Measurements from ENCODE around the gene PRODH2. TPM values are rescaled to one million over a fixed set of nuclear protein-coding genes. Genes with fewer than 3 reads are reported as not detected.

Gene PRODH2
- polyA plus RNA-seq, 1 of the 3 experiments (the other 2 are of a cell fraction) = not detected

DNA sequence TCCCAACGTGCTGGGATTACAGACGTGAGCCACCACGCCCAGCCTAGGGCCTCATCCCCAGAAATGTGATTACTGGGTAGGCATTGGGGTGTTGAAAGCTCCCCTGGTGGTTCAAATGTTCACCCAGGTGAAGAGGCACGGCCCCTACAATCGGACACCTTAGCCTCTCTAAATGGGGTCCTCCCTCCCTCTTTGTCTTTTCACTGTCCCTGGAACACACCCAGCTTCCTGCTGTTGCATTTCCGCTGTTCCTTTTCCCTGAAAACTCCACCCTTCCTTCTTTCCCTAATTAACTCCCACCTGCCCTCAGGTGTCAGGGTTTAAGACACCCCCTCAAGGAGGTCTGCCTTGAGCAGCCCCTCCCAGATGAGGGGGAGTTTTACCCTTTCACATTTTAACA lies 3.6 kb upstream of the PRODH2 start:
- Histone ChIP-seq H3K4me1 (ENCODE audit: control insufficient read depth in 1 of 2, insufficient read depth in 2 of 2, low read depth in 1 of 2, low read length in 1 of 2) (no peaks in the 10 kb centered on the region), H3K9me3 (no peaks in the 10 kb centered on the region), H3K27ac (ENCODE audit: low read depth in 2 of 2, low read length in 1 of 2) (no peak overlapping the region), H2AFZ (ENCODE audit: low read depth) (no peak overlapping the region), H3K4me3 (ENCODE audit: low read depth in 2 of 2, low read length in 1 of 2) (no peak overlapping the region), H3F3A (replicated peaks; ENCODE audit: insufficient read depth) (peaks cover 4% of the 10 kb centered on the region), H3K27me3 (ENCODE audit: insufficient read depth) (peaks cover 10% of the 10 kb centered on the region; the same call in 1 of the 2 replicates), H3K79me2 (ENCODE audit: insufficient read depth) (no peaks in the 10 kb centered on the region), H3K9ac (no peak overlapping the region), H3K9me2 (no peaks in the 10 kb centered on the region), H3K36me3 (replicated peaks in 1 of 2; ENCODE audit: control insufficient read depth in 1 of 2, insufficient read depth in 2 of 2, low read length in 1 of 2) (no peaks in the 10 kb centered on the region), H4K20me1 (ENCODE audit: insufficient read depth) (no peaks in the 10 kb centered on the region), H3K4me2 (no peak overlapping the region)
- CTCF ChIA-PET = interaction anchor here (1.1 to 1.8 kb wide), 2 partner anchors 8 to 10 kb away, joined by 3 to 7 read pairs; no protein-coding TSS in a partner anchor
- no peak for DNase-seq
- WGBS (ENCODE audit: low lambda C conversion rate) = 26% methylated on average over 6 of the region's 6 CpGs
- TF ChIP-seq RAD21 (IDR thresholded peaks at IDR 0.05; ENCODE audit: low read length) = no peak
- no peak for TF ChIP-seq IRF3 (IDR thresholded peaks at IDR 0.05; ENCODE audit: low read depth, low read length)
- TF ChIP-seq JUND (IDR thresholded peaks at IDR 0.05) = no peak
- no peak for TF ChIP-seq GABPA (IDR thresholded peaks at IDR 0.05; ENCODE audit: low read depth)
- no peak for TF ChIP-seq GATA2 (CRISPR knock-in tag; IDR thresholded peaks at IDR 0.05)
- no peak for TF ChIP-seq EZH2phosphoT487 (IDR thresholded peaks at IDR 0.05; ENCODE audit: borderline replicate concordance, low read depth)
- no peak for TF ChIP-seq RXRA (IDR thresholded peaks at IDR 0.05; ENCODE audit: borderline replicate concordance, low read depth)
- TF ChIP-seq, protein P1, sequence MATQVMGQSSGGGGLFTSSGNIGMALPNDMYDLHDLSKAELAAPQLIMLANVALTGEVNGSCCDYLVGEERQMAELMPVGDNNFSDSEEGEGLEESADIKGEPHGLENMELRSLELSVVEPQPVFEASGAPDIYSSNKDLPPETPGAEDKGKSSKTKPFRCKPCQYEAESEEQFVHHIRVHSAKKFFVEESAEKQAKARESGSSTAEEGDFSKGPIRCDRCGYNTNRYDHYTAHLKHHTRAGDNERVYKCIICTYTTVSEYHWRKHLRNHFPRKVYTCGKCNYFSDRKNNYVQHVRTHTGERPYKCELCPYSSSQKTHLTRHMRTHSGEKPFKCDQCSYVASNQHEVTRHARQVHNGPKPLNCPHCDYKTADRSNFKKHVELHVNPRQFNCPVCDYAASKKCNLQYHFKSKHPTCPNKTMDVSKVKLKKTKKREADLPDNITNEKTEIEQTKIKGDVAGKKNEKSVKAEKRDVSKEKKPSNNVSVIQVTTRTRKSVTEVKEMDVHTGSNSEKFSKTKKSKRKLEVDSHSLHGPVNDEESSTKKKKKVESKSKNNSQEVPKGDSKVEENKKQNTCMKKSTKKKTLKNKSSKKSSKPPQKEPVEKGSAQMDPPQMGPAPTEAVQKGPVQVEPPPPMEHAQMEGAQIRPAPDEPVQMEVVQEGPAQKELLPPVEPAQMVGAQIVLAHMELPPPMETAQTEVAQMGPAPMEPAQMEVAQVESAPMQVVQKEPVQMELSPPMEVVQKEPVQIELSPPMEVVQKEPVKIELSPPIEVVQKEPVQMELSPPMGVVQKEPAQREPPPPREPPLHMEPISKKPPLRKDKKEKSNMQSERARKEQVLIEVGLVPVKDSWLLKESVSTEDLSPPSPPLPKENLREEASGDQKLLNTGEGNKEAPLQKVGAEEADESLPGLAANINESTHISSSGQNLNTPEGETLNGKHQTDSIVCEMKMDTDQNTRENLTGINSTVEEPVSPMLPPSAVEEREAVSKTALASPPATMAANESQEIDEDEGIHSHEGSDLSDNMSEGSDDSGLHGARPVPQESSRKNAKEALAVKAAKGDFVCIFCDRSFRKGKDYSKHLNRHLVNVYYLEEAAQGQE (IDR thresholded peaks at IDR 0.05; ENCODE audit: low read depth, low read length) = no peak
- no peak for TF ChIP-seq EP300 (IDR thresholded peaks at IDR 0.05; ENCODE audit: borderline replicate concordance in 1 of 2, low read depth in 1 of 2, low read length in 1 of 2)
- TF ChIP-seq, protein P2, sequence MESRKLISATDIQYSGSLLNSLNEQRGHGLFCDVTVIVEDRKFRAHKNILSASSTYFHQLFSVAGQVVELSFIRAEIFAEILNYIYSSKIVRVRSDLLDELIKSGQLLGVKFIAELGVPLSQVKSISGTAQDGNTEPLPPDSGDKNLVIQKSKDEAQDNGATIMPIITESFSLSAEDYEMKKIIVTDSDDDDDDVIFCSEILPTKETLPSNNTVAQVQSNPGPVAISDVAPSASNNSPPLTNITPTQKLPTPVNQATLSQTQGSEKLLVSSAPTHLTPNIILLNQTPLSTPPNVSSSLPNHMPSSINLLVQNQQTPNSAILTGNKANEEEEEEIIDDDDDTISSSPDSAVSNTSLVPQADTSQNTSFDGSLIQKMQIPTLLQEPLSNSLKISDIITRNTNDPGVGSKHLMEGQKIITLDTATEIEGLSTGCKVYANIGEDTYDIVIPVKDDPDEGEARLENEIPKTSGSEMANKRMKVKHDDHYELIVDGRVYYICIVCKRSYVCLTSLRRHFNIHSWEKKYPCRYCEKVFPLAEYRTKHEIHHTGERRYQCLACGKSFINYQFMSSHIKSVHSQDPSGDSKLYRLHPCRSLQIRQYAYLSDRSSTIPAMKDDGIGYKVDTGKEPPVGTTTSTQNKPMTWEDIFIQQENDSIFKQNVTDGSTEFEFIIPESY (IDR thresholded peaks at IDR 0.05; ENCODE audit: borderline replicate concordance, low read depth) = no peak
- TF ChIP-seq SMC3 (IDR thresholded peaks at IDR 0.05; ENCODE audit: low read depth, low read length) = no peak
- TF ChIP-seq YY1 (IDR thresholded peaks at IDR 0.05; ENCODE audit: low read depth) = no peak
- no peak for TF ChIP-seq TAF1 (IDR thresholded peaks at IDR 0.05; ENCODE audit: borderline replicate concordance, low read depth, low read length)
- TF ChIP-seq FOXJ3 (CRISPR knock-in tag; IDR thresholded peaks at IDR 0.05) = no peak
- TF ChIP-seq USF2 (IDR thresholded peaks at IDR 0.05; ENCODE audit: borderline replicate concordance, low read depth, low read length) = no peak
- no peak for TF ChIP-seq SIN3A (IDR thresholded peaks at IDR 0.05; ENCODE audit: borderline replicate concordance, low read depth, low read length)
- TF ChIP-seq PBX3 (IDR thresholded peaks at IDR 0.05) = no peak
- TF ChIP-seq MEF2A (IDR thresholded peaks at IDR 0.05; ENCODE audit: borderline replicate concordance, low read depth) = no peak
- POLR2A ChIA-PET = interaction anchor here (0.6 kb wide), 1 partner anchor 45 kb away, joined by 3 read pairs; no protein-coding TSS in a partner anchor

Data from SK-N-SH (cell line).